ENCODE data around the gene TNNI2.

GRCh38 chr11:1864231-1864630 is 25.4 kb downstream of the TNNI2 start:
- TF ChIP-seq, protein P1, sequence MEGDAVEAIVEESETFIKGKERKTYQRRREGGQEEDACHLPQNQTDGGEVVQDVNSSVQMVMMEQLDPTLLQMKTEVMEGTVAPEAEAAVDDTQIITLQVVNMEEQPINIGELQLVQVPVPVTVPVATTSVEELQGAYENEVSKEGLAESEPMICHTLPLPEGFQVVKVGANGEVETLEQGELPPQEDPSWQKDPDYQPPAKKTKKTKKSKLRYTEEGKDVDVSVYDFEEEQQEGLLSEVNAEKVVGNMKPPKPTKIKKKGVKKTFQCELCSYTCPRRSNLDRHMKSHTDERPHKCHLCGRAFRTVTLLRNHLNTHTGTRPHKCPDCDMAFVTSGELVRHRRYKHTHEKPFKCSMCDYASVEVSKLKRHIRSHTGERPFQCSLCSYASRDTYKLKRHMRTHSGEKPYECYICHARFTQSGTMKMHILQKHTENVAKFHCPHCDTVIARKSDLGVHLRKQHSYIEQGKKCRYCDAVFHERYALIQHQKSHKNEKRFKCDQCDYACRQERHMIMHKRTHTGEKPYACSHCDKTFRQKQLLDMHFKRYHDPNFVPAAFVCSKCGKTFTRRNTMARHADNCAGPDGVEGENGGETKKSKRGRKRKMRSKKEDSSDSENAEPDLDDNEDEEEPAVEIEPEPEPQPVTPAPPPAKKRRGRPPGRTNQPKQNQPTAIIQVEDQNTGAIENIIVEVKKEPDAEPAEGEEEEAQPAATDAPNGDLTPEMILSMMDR (IDR thresholded peaks at IDR 0.05): no peak
- TF ChIP-seq POLR2A (IDR thresholded peaks at IDR 0.05): no peak
